ENCODE data around the gene P2RX2.
A peak's percentile ranks its signal among the peaks of the same experiment; 100 is the strongest.
"Not testable (repeated sequence)": the region's sequence is repeated elsewhere in the genome, so short reads cannot be mapped to it uniquely, and the experiment has no call there.

Gene P2RX2

DNA sequence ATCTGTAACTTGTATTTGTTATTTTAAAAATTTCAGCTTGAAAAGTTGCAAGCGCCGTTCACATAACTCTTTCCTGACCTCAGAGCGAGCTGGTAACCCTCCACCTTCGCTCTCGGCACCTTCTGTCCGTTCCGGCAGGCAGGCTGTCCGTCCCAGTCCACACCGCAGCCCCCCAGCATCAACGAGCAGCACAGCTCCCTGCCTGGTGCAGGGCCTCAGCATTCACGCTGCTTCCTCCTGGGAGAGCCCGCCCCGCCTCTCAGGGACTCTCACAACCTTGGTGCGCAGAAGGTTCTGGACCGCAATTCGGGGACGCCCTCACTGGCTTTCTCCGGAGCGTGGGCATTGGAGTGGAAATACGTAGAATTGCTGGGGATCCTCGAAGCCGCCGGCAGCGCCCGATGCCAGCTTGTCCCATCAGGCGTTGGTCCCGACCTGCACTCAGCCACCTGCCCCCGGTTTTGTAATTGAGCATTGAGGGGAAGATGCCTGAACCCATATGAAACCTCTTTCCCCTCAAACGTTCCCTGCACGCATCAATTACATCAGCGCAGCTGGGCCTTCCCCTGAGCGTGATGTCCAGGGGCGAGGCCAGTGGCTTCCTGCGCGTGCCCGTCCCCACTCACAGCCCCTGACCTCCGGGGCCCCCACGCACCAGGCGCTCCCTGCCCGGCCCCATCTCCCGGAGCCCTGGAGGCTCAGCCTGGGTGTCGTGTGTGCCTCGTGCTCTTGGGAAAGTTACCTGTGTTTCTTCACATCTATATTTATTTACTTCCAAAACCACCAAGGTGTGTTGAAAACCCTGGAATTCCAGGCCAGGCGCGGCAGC is 27.3 kb upstream of the P2RX2 start:
- H3K36me3 ChIP-seq (ENCODE audit: control insufficient read depth in 1 of 2, insufficient read depth in 2 of 2, low read length in 2 of 2), result no peaks in the 10 kb centered on the region
- H3K27me3 ChIP-seq (ENCODE audit: control insufficient read depth in 1 of 2, insufficient read depth in 2 of 2, low read length in 2 of 2), result peaks cover 0 to 2% of the 10 kb centered on the region in 2 donors
- no peak overlapping the region for H3K4me3 ChIP-seq (ENCODE audit: low read depth in 1 of 2, low read length in 2 of 2)
- H3K9ac ChIP-seq (ENCODE audit: low read depth in 1 of 2, low read length in 2 of 2), result no peak overlapping the region
- peaks cover 5 to 13% of the 10 kb centered on the region in 2 donors for H3K4me1 ChIP-seq (ENCODE audit: control insufficient read depth in 1 of 2, insufficient read depth in 2 of 2, low read length in 2 of 2)
- H3K27ac ChIP-seq (ENCODE audit: low read depth, low read length), result no peak overlapping the region
- peaks cover 0 to 5% of the 10 kb centered on the region in 2 donors for H3K9me3 ChIP-seq (ENCODE audit: control insufficient read depth in 1 of 2, low read length in 2 of 2)

DNA sequence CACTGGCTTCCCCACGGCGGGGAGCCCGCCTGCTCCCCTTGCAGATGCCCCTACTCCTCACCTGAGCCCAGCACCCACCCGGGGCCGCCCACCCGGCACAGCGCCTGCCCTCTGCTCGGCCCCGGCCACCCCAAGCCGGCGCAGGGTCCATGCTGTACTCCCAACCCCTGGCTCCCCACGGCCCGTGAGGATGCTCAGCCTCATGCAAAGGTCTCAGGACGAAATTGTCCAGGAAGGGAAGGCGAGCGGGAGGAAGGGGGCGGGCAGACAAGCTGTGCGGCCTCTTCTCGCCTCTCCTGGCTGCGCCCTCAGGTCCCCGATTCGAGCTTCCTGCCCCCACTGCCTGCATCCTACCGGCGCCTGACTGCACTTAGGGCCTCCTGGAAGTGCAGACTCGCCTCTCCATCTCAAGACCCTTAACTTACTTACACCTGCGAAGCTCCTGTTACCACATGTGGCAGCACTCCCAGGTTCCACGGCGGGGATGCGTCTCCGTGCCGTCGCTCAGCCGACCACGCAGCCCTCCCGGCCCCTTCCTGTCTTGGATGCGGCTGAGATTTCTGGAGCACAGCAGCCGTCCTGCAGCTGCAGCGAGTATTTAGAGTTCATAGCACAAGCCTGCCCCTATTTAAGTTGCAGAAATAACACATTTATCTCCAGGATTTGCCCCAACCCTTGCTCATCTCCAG is 26.1 kb upstream of the P2RX2 start:
- H3K9me3 ChIP-seq (ENCODE audit: control insufficient read depth in 1 of 2, low read length in 2 of 2), result peaks cover 0 to 5% of the 10 kb centered on the region in 2 donors
- H3K36me3 ChIP-seq (ENCODE audit: control insufficient read depth in 1 of 2, insufficient read depth in 2 of 2, low read length in 2 of 2), result no peaks in the 10 kb centered on the region

GRCh38 chr12:132593071-132593470 is 25.5 kb upstream of the P2RX2 start:
- H3K4me1 ChIP-seq (ENCODE audit: control insufficient read depth in 1 of 2, insufficient read depth in 2 of 2, low read length in 2 of 2), result peaks cover 5 to 13% of the 10 kb centered on the region in 2 donors
- peaks cover 0 to 2% of the 10 kb centered on the region in 2 donors for H3K27me3 ChIP-seq (ENCODE audit: control insufficient read depth in 1 of 2, insufficient read depth in 2 of 2, low read length in 2 of 2)
- no peak overlapping the region for H3K9ac ChIP-seq (ENCODE audit: low read depth in 1 of 2, low read length in 2 of 2)
- H3K9me3 ChIP-seq (ENCODE audit: control insufficient read depth in 1 of 2, low read length in 2 of 2), result peaks cover 0 to 5% of the 10 kb centered on the region in 2 donors
- no peaks in the 10 kb centered on the region for H3K36me3 ChIP-seq (ENCODE audit: control insufficient read depth in 1 of 2, insufficient read depth in 2 of 2, low read length in 2 of 2)
- no peak overlapping the region for H3K4me3 ChIP-seq (ENCODE audit: low read depth in 1 of 2, low read length in 2 of 2)
- no peak overlapping the region for H3K27ac ChIP-seq (ENCODE audit: low read depth, low read length)

More for the DNA sequence above, 26.1 kb upstream of the P2RX2 start:
- no peak overlapping the region for H3K9ac ChIP-seq (ENCODE audit: low read depth in 1 of 2, low read length in 2 of 2)
- peaks cover 5 to 13% of the 10 kb centered on the region in 2 donors for H3K4me1 ChIP-seq (ENCODE audit: control insufficient read depth in 1 of 2, insufficient read depth in 2 of 2, low read length in 2 of 2)
- no peak overlapping the region for H3K27ac ChIP-seq (ENCODE audit: low read depth, low read length)
- peaks cover 0 to 2% of the 10 kb centered on the region in 2 donors for H3K27me3 ChIP-seq (ENCODE audit: control insufficient read depth in 1 of 2, insufficient read depth in 2 of 2, low read length in 2 of 2)
- no peak overlapping the region for H3K4me3 ChIP-seq (ENCODE audit: low read depth in 1 of 2, low read length in 2 of 2)

DNA sequence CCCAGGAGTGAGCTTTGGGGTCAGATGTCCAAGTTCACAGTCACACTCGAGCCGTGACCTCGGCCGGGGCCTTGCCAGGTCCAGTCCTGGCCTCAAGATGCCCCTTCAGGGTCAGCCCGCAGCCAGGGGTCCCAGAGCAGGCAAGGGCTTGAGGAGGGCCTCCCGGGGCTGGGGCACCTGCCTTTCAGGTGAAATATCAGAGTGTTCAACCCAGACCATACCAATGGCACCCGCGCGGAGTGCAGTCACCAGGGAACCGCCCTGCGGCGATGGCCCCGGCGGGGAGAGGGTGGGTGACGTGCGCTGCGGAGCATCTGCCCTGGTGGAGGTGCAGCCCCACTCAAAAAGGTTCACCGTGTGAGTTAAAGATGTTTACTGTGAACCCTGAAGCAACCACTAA is 25.1 kb upstream of the P2RX2 start:
- Histone ChIP-seq H3K36me3 (ENCODE audit: control insufficient read depth in 1 of 2, insufficient read depth in 2 of 2, low read length in 2 of 2) (no peaks in the 10 kb centered on the region), H3K9ac (ENCODE audit: low read depth in 1 of 2, low read length in 2 of 2) (peak overlapping the region in 1 of 2 donors; percentile 43), H3K27ac (ENCODE audit: low read depth, low read length) (no peak overlapping the region), H3K4me1 (ENCODE audit: control insufficient read depth in 1 of 2, insufficient read depth in 2 of 2, low read length in 2 of 2) (peaks cover 5 to 13% of the 10 kb centered on the region in 2 donors), H3K9me3 (ENCODE audit: control insufficient read depth in 1 of 2, low read length in 2 of 2) (peaks cover 0 to 5% of the 10 kb centered on the region in 2 donors), H3K4me3 (ENCODE audit: low read depth in 1 of 2, low read length in 2 of 2) (peak overlapping the region; percentile 51 to 58), H3K27me3 (ENCODE audit: control insufficient read depth in 1 of 2, insufficient read depth in 2 of 2, low read length in 2 of 2) (peaks cover 0 to 2% of the 10 kb centered on the region in 2 donors)

DNA sequence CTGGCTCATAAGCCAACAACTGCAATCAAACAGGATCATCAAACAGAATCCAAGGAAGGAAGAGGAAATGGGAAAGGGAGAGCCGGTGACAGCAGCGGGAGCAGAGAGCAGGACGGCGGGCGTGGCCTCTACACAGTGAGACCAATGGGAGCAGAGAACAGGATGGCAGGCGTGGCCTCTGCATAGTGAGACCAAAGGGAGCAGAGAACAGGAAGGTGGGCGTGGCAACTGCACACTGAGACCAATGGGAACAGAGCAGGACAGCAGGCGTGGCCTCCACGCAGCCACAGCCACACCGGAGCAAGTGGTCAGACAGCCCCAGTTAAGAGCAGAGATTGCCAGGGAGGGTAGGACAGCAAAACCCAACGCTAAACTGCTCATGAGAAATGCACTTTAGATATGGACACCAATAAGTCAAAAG is 24.6 kb upstream of the P2RX2 start:
- H3K27ac ChIP-seq (ENCODE audit: low read depth, low read length), result no peak overlapping the region
- peak overlapping the region in 1 of 2 donors; percentile 43 for H3K9ac ChIP-seq (ENCODE audit: low read depth in 1 of 2, low read length in 2 of 2)
- H3K9me3 ChIP-seq (ENCODE audit: control insufficient read depth in 1 of 2, low read length in 2 of 2), result peaks cover 0 to 3% of the 10 kb centered on the region in 2 donors
- H3K36me3 ChIP-seq (ENCODE audit: control insufficient read depth in 1 of 2, insufficient read depth in 2 of 2, low read length in 2 of 2), result no peaks in the 10 kb centered on the region
- H3K4me3 ChIP-seq (ENCODE audit: low read depth in 1 of 2, low read length in 2 of 2), result peak overlapping the region; percentile 51 to 58
- peaks cover 0 to 2% of the 10 kb centered on the region in 2 donors for H3K27me3 ChIP-seq (ENCODE audit: control insufficient read depth in 1 of 2, insufficient read depth in 2 of 2, low read length in 2 of 2)
- peaks cover 5 to 10% of the 10 kb centered on the region in 2 donors for H3K4me1 ChIP-seq (ENCODE audit: control insufficient read depth in 1 of 2, insufficient read depth in 2 of 2, low read length in 2 of 2)

- Histone ChIP-seq H3K9ac (ENCODE audit: low read depth in 1 of 2, low read length in 2 of 2) (no peak overlapping the region), H3K4me3 (ENCODE audit: low read depth in 1 of 2, low read length in 2 of 2) (no peak overlapping the region), H3K36me3 (ENCODE audit: control insufficient read depth in 1 of 2, insufficient read depth in 2 of 2, low read length in 2 of 2) (no peaks in the 10 kb centered on the region), H3K4me1 (ENCODE audit: control insufficient read depth in 1 of 2, insufficient read depth in 2 of 2, low read length in 2 of 2) (peaks cover 8 to 11% of the 10 kb centered on the region in 2 donors), H3K9me3 (ENCODE audit: control insufficient read depth in 1 of 2, low read length in 2 of 2) (no peaks in the 10 kb centered on the region), H3K27ac (ENCODE audit: low read depth, low read length) (no peak overlapping the region), H3K27me3 (ENCODE audit: control insufficient read depth in 1 of 2, insufficient read depth in 2 of 2, low read length in 2 of 2) (peaks cover 5 to 6% of the 10 kb centered on the region in 2 donors)
Observed at GRCh38 chr12:132595183-132595582, 23.4 kb upstream of the P2RX2 start.

GRCh38 chr12:132596016-132596415 is 22.6 kb upstream of the P2RX2 start:
- H3K4me1 ChIP-seq (ENCODE audit: control insufficient read depth in 1 of 2, insufficient read depth in 2 of 2, low read length in 2 of 2), result peaks cover 10 to 18% of the 10 kb centered on the region in 2 donors
- no peak overlapping the region for H3K27ac ChIP-seq (ENCODE audit: low read depth, low read length)
- H3K9ac ChIP-seq (ENCODE audit: low read depth in 1 of 2, low read length in 2 of 2), result no peak overlapping the region
- no peaks in the 10 kb centered on the region for H3K36me3 ChIP-seq (ENCODE audit: control insufficient read depth in 1 of 2, insufficient read depth in 2 of 2, low read length in 2 of 2)
- peaks cover 6 to 8% of the 10 kb centered on the region in 2 donors for H3K27me3 ChIP-seq (ENCODE audit: control insufficient read depth in 1 of 2, insufficient read depth in 2 of 2, low read length in 2 of 2)
- H3K9me3 ChIP-seq (ENCODE audit: control insufficient read depth in 1 of 2, low read length in 2 of 2), result no peaks in the 10 kb centered on the region
- H3K4me3 ChIP-seq (ENCODE audit: low read depth in 1 of 2, low read length in 2 of 2), result no peak overlapping the region

DNA sequence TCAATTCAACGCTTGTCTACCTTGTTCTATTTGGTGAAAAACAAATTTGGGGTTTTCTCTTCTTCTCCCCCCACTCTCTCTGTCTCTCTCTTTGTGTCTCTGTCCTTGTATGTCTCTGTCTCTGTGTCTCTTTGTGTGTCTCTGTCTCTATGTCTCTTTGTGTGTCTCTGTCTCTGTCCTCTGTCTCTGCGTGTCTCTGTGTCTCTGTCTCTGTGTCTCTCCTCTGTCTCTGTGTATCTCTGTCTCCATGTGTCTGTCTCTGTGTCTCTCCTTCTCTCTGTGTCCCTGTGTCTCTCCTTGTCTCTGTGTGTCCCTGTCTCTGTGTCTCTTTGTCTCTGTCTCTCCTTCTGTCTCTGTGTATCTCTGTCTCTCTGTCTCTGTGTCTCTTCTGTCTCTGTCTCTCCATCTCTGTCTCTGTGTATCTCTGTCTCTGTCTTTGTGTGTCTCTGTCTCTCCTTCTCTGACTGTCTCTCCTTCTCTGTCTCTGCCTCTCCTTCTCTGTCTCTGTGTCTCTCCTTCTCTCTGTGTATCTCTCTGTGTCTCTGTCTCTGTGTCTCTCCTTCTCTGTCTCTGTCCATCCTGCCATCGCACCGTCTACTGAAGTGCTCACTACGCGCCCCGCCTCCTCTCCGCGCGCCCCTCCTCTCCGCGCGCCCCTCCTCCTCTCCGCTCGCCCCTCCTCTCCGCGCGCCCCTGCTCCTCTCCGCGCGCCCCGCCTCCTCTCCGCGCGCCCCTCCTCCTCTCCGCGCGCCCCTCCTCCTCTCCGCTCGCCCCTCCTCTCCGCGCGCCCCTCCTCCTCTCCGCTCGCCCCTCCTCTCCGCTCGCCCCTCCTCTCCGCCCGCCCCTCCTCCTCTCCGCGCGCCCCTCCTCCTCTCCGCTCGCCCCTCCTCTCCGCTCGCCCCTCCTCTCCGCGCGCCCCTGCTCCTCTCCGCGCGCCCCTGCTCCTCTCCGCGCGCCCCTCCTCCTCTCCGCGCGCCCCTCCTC is 21.0 kb upstream of the P2RX2 start:
- H3K27me3 ChIP-seq (ENCODE audit: control insufficient read depth in 1 of 2, insufficient read depth in 2 of 2, low read length in 2 of 2), result peaks cover 15 to 18% of the 10 kb centered on the region in 2 donors
- H3K9me3 ChIP-seq (ENCODE audit: control insufficient read depth in 1 of 2, low read length in 2 of 2), result no peaks in the 10 kb centered on the region
- H3K36me3 ChIP-seq (ENCODE audit: control insufficient read depth in 1 of 2, insufficient read depth in 2 of 2, low read length in 2 of 2), result no peaks in the 10 kb centered on the region
- H3K27ac ChIP-seq (ENCODE audit: low read depth, low read length), result no peak overlapping the region
- peak overlapping the region in 1 of 2 donors; percentile 63 for H3K4me3 ChIP-seq (ENCODE audit: low read depth in 1 of 2, low read length in 2 of 2)
- no peak overlapping the region for H3K9ac ChIP-seq (ENCODE audit: low read depth in 1 of 2, low read length in 2 of 2)
- peaks cover 10 to 20% of the 10 kb centered on the region in 2 donors for H3K4me1 ChIP-seq (ENCODE audit: control insufficient read depth in 1 of 2, insufficient read depth in 2 of 2, low read length in 2 of 2)

- H3K9me3 ChIP-seq (ENCODE audit: control insufficient read depth in 1 of 2, low read length in 2 of 2); H3K4me3 ChIP-seq (ENCODE audit: low read depth in 1 of 2, low read length in 2 of 2); H3K27ac ChIP-seq (ENCODE audit: low read depth, low read length); H3K36me3 ChIP-seq (ENCODE audit: control insufficient read depth in 1 of 2, insufficient read depth in 2 of 2, low read length in 2 of 2); H3K9ac ChIP-seq (ENCODE audit: low read depth in 1 of 2, low read length in 2 of 2): not testable (repeated sequence)
- H3K4me1 ChIP-seq (ENCODE audit: control insufficient read depth in 1 of 2, insufficient read depth in 2 of 2, low read length in 2 of 2), result peaks cover 5 to 11% of the 10 kb centered on the region in 2 donors
- H3K27me3 ChIP-seq (ENCODE audit: control insufficient read depth in 1 of 2, insufficient read depth in 2 of 2, low read length in 2 of 2), result peaks cover 31 to 36% of the 10 kb centered on the region in 2 donors
Observed at GRCh38 chr12:132599502-132599901, 19.1 kb upstream of the P2RX2 start.

All from duodenal mucosa (tissue), 2 donors.